HG03064 (cell line): ENCODE measurements around the gene MOB3B.
"Not testable (repeated sequence)": the region's sequence is repeated elsewhere in the genome, so short reads cannot be mapped to it uniquely, and the experiment has no call there.

Experiments used
- ATAC-seq: cut with Tn5 transposase; IDR thresholded peaks from one replicate; pipeline ENCODE4 v1.9.1; 2021; ENCODE audit warnings: low read depth; ENCODE audit not compliant: unreplicated experiment

MOB3B gene

DNA sequence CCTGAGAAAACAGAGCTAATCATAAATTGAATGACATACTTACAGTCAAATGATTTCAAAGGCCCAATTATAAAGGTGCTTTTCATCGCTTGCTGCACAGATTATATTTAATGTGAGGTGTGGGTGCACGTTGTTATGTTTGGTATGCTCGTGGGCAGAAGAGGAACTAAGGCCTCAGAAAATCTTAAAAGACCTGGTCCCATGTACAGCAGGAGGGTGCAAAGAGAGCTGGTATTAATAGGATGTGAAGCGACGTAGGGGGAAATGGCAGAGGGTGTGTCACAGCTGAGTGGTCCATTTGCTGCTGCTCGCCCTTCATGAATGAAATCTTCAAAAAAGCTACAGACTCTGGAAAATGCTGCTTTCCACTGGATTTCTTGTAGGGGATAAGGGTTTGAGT lies 46.0 kb downstream of the MOB3B start:
- no peak for ATAC-seq

DNA sequence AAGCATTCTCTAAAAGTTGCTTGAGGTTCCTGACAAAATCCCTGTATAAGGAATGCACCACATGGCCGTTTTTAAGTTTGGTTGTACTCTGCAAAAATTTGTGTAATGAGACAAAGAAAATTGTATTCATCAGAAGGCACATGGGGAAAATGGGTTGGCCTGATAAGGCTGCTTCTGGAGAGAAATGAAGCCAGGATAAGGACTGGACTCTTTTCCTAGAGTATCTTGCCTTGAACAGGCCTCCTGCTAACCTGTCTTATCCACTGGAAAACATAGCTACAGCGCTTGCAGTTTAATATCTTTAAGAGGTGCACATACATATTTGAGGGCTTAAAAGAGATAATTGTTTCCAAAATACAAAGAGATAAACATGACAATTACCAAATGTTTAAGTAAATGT lies 46.9 kb downstream of the MOB3B start:
- no peak for ATAC-seq

DNA sequence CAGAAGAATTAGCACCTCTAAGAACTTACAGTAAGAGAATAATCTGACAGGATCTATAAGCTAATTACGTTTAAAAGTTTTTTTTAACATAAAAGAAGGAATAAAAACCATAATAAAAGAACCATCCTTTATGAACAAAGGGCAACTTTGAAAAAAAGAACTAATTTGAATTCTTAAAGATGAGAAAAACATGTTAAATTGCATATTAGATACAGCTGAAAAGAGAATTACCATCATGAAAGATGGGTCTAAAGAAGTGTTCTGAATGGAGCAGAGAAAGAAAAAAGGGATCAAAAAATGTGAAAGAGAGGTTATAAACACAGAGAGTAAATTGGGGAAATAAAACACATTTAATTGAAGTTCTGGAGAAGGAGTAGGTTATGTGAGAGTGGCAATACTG lies 51.3 kb downstream of the MOB3B start:
- ATAC-seq, result no peak

DNA sequence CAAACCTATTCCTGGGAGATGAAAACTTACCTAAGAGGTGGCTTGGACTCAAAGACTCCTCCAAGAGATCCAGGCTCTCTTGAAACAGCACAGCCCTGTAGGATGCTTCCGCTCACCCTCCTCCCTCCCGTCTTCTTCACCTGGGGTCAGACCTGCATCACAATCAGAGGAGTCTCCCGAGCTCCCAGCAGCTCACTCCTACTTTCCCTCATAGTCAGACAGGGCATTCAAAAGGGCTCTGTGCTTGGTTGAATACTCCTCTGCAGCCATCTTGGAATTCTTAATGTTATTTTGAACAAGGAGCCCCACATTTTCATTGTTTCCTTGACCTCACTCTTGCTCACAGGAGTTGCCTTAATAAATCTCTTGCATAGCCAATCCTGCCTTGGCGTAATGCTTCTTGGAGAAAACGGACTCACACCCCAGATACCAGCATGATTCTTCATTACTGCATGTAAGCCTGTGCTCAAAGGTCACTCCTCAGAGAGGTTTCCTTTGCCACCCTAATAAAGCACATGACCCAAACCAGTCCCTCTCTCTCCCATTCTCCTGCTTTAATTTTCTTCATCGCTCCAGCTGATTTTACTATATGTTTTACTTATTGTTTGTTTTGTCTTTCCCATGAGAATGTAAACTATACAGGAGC lies 52.6 kb downstream of the MOB3B start:
- ATAC-seq, result no peak

DNA sequence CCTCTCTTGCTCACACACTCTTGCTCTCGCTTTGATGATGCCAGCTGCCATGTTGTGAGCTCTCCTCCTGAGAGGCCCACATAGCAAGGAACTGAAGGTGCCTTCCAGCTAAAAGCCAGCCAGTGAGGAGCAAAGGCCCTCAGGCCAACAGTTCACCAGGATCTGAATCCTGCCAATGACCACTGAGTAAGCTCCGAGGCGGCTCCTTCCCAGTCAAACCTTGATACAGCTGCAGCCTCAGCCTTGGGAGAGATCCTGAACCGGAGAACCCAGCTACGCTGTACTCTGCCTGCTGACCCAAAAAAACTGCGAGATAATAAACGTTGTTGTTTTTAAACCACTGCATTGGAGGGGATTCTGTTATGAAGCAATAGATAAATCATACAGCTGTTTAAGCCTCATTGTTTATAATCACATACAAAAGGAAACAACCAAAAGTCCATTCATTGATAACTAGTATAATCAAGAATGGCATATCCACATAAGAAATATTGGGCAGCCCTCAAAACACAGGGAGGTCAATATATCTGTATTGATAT lies 54.5 kb downstream of the MOB3B start:
- ATAC-seq, result no peak

DNA sequence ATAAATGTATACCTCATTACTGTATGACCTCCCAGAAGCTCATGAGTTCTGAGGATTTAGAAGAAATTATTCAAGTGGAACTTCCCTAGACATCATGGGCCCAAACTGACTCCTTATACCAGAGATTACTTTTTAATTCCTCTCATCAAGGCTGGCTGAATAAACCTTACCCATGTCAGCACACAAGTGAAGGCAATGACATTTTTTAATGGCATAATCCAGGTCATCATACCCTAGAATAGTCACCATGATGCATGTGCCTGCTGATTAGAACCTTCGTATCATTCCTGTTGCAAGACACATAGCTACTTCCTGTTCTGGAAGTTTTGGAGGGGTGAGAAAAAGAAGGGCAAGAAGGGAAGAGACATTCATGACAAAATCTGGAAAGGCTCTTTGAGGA lies 55.3 kb downstream of the MOB3B start:
- ATAC-seq, result no peak

DNA sequence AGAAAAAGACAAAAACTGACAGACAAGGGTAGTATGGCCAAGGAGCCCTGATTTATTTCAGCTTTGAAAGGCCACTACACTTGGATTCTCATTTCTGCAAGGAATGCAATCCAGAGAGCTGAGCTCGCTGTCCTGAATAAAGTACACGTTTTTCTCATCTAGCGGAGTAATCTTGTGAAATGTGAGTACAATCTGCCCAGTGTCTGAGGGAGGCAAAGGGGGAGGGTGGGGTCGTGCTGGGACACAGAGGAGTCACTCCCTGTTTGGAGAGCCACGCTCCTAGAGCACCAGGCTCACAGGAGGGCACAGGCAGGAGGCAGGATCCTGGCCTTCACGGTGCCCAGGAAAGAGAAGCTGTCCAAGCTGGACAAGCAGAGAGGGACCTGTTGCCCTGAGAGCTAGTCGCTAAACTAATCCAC lies 56.5 kb downstream of the MOB3B start:
- no peak for ATAC-seq

DNA sequence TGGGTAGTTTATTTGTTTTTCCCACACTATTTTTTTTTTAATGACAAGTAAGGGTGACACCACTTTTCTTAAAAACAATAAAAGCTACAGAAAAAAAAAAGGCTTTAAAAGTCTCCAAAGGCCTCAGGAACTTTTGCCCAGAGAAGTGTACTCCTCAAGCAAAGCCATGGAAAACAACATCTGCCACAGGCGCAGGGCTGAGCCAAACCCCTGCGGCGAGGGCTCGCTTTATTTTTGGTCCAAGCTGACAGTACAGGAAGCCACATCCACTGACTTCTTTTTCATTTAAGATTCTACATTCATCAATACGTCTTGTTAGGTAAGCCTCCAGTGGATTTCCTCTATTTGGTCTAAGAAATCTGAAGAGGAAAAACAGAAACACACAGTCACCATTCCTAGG lies 57.4 kb downstream of the MOB3B start:
- ATAC-seq, result no peak

DNA sequence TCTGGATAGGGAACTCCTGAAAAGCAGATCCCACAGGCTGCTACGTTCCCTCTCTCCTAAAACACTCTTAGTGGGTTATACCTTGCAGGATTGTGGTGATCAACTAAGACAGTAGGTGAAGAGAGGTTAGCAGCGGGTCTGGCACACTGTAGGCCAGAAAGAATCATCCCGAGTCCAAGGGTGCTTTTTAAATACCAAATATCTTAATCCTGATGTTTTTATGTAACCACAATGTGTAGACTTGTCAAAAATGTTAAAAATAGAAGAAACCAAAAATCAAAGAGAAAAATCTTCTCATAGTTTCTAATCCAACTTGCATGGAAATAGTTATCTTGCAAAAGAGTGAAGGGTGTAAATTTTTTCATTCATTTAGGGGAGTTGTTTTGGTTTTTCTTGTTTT lies 57.8 kb downstream of the MOB3B start:
- no peak for ATAC-seq

DNA sequence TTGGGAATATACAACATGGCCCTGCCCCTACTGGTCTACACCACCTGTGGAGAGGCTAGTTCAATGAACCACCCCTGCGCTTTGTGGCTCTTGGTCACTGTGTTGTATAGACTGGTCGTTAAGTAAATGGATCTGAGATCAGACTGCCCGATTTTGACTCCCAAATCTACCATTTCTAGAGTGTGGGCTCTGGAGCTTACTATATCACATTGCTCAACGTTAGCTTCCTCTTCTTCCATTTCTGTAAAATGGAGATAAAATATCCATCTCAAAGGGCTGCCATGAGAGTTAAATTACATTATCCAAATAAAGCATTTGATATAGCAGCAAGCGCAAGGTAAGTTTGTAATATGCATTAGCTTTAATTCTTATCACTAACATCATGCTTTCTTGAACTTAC lies 58.2 kb downstream of the MOB3B start:
- no peak for ATAC-seq

DNA sequence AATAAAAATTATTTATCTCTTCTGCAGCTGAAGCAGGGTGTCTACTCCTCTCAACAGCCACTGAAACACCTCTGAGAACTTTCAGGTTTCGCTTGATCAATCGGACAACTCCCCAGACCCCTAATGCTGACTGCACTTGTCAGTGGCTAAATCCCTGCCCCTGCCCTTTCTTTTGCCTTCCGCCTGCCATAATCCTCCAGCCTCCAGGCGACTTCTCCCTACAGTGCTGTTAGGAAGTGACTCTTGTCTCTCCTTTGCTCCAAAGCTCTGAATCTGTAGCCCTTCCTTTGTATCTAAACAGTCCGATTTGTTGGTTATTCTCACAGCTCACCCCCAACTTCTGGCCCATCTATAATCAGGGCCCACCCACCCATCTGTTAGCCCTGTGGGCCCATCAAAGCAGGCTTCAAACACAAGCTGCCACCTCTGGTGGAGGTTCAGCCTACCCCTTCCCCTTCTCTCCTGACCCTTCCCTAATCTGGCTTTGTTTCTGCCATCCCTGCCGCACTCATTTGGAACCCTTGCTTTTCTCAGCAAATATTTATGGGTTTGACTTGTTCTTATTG lies 59.2 kb downstream of the MOB3B start:
- no peak for ATAC-seq

DNA sequence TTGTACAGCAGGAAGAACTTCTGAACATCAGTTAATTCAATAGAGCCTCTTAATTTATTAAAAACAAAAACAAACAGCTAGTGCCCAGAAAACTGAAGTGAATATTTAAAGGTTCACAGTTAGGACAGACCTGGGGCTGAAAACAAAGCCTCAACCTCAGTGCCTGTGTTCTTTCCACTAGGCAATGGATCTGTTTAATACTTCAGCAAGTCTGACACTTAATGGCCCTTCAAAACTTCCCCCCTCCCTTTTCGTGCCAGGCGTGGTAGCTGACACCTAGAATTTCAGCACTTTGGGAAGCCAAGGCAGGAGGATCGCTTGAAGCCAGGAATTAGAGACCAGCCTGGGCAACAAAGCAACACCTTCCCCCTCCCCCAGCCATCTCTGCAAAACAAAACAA lies 60.1 kb downstream of the MOB3B start:
- ATAC-seq, result no peak

DNA sequence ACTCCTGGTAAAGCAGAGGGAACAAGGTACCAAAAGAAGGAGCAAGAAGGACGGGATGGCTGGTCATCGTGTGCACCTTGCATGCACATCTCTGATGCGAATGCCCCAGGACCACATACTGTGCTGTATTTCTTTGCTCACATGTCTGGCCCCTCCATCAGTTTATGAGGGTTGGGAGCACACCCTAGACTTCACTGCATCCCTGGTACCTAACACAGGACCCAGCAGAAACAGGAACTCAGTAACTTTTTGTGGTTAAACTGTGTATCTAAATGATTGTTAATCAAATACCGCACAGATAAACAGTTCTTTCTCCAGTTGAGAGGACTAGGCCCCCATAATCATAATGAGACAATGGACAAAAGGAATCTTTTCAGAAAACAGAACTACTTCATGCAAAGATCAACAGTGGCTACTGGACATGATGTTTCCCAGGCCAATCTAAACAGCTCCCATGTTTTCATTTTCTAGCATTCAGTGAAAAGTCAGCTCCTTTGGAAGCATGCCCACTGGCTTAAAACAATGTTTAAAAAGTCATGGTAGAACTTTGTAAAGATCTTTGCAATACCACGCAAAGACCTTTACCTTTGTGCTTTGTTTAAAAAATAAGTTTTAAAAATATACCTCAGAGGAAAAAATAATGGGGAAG lies 61.0 kb downstream of the MOB3B start:
- ATAC-seq, result no peak

DNA sequence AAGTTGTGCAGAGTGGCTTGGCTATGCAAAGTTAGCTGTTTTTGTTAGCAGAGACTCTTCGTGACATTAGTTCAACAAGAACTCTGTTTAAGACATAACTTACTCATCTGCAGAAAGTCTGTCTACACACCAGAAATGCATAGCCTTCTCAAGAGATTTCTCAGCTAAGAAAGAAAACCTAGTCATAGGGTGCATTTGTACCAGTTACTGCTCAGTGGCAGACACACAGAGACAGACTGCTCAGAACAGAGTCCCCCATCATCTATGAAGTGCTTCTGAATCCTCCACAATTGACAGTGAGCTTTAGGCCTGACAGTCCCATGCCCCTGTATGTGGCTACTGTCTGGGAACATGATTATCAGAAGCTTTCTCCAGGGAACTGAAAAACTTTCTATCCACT lies 61.6 kb downstream of the MOB3B start:
- no peak for ATAC-seq

DNA sequence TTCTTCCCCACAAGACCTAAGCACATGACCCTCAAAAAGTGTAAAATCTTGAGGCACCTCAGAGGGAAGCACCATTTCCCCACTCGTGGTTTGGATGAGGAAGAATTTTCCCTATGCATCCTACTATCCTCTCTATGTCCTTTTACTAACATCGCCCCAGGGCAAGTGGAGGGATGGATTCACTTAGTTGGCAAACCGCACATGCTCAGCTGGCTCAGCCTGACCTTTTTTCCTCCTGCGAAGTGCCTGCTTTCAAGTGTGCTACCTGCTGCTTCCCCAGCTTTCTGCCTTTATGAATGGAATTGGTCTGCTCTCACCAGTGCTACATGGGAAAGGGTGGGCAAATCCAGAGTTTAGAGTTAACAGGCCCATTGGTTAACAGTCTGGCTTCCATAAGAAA lies 62.1 kb downstream of the MOB3B start:
- ATAC-seq, result no peak

DNA sequence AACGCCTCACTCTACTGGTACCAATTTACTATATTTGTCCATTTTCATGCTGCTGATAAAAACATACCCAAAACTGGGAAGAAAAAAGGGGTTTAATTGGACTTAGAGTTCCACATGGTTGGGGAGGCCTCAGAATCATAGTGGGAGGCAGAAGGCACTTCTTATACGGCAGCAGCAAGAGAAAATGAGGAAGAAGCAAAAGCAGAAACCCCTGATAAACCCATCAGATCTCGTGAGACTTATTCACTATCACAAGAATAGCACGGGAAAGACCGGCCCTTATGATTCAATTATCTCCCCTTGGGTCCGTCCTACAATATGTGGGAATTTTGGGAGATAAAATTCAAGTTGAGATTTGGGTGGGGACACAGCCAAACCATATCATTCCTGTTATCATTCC lies 63.1 kb downstream of the MOB3B start:
- ATAC-seq, result not testable (repeated sequence)

DNA sequence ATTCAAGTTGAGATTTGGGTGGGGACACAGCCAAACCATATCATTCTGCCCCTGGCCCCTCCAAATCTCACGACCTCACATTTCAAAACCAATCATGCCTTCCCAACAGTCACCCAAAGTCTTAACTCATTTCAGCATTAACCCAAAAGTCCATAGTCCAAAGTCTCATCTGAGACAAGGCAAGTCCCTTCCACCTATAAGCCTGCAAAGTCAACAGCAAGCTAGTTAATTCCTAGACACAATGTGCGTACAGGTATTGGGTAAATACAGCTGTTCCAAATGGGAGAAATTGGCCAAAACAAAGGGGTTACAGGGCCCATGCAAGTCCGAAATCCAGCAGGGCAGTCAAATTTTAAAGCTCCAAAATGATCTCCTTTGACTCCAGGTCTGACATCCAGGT lies 64.7 kb downstream of the MOB3B start:
- ATAC-seq, result not testable (repeated sequence)

DNA sequence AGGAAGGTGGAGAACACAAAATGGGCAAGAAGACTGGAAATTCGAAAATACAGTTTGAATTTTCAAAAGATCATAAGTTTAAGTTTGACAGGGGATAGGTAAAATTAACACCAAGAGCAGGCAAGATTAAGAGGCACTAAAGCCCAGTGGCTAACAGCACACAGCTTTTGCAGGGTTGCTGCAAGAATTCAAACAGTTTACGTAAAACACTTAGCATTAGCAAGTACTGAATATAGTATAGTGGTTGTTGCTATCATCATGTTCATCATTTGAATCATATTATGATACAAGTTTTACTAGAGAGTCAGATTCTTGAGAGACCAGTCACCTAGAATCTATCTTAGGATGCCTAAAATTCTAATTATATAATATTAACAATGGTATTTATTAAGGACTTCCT lies 66.8 kb downstream of the MOB3B start:
- no peak for ATAC-seq

DNA sequence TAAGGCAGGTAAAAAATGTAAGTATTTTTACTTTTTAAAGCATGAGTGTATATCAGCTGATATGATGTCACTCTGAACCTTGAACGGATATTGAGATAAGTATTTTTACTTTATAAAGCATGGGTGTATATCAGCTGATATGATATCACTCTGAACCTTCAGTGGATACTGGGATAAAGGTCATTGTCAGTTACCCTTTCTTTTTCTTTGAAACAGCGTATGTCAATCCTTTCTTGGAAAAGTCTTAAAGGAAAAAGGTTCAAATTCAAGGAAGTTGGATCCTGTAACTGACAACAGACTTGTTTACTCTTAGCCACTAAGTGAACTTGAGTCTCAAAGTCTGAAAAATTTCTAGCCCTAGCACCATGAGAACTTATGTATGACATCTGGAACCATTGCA lies 67.2 kb downstream of the MOB3B start:
- no peak for ATAC-seq

DNA sequence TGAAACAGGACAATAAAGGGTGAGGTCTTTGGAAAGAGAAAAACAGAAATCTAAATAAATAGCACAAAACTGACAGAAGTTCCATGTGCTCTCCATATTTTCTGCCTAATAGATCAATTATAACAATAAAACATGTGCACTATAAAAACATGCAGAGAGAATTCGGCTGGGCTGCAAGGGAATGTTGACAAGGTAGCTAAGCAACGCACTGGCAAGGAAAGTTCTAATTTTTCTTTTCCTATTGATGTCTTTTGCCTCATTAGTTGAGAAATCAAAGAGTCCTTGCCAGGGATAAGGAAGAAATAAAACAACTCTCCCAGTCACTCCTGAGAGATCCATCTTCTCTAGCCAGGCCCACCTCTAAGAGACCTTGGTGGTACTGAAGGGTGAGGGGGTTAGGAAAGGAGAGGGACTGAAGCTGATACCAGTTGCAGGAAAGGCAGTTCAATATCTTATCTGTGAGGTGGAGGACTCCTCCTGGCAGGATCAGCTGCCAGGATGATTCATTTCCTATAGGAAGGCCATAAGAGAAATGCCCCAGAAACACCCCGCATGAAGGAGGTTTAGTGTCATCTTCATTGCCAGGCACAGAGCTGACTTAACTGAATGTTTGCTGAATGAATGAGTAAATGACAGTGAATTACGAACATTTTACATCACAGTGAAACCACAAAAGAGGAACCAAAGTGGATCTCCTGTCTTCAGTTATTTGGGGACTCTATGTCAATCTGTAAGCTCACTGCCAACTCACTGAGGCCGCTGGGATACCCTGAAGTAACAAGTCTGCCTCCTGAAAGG lies 69.2 kb downstream of the MOB3B start:
- ATAC-seq, result no peak

DNA sequence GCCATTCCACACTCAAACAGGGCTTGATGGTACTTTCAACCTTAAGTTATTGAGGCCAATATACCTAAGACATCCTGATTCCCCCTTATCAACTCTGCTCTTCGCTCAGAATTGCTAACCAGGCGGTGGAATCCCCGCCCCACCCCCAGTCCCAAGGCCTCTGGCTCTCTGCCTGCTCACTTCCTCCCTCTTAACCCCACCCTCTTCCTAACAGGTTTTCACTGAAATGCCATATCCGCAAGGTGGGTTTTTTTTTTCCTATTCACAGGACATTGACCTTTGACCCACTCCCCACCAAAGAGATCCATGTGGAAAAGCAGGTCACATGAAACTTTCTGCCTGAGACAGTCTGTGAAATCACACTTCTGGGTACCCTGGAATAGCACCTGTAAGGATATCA lies 72.2 kb downstream of the MOB3B start:
- ATAC-seq, result no peak
